GM18868 (cell line): Measurements from ENCODE around the gene HDGFL1.

Experiments used
- ATAC-seq: cut with Tn5 transposase; IDR thresholded peaks from one replicate; pipeline ENCODE4 v1.9.1; 2021; ENCODE audit warnings: mild to moderate bottlenecking, moderate library complexity; ENCODE audit not compliant: unreplicated experiment

HDGFL1 gene

GRCh38 chr6:22569281-22570184 is at the start of gene HDGFL1:
Gene HDGFL1 (plus strand): TSS chr6:22569566. CDS start chr6:22569576, 10 bp downstream.
- no peak for ATAC-seq

- ATAC-seq = no peak
These were observed 48.3 kb upstream of the HDGFL1 start for GRCh38 chr6:22521035-22521434.

- ATAC-seq = no peak
These were observed 42.6 kb upstream of the HDGFL1 start for GRCh38 chr6:22526736-22527135.

GRCh38 chr6:22529866-22530265 is 39.5 kb upstream of the HDGFL1 start:
- no peak for ATAC-seq

- ATAC-seq = no peak
These were observed 38.9 kb upstream of the HDGFL1 start for GRCh38 chr6:22530506-22530905.

GRCh38 chr6:22536122-22536521 is 33.2 kb upstream of the HDGFL1 start:
- ATAC-seq = no peak

- no peak for ATAC-seq
These were observed 24.9 kb upstream of the HDGFL1 start for GRCh38 chr6:22544476-22544875.

GRCh38 chr6:22545051-22545450 is 24.3 kb upstream of the HDGFL1 start:
- no peak for ATAC-seq

- no peak for ATAC-seq
These were observed 23.1 kb upstream of the HDGFL1 start for GRCh38 chr6:22546236-22546635.

- ATAC-seq = no peak
These were observed 18.2 kb upstream of the HDGFL1 start for GRCh38 chr6:22550971-22551670.

GRCh38 chr6:22556266-22556665 is 13.1 kb upstream of the HDGFL1 start:
- ATAC-seq = no peak

GRCh38 chr6:22557007-22557406 is 12.4 kb upstream of the HDGFL1 start:
- ATAC-seq = no peak

- ATAC-seq = no peak
These were observed 11.0 kb upstream of the HDGFL1 start for GRCh38 chr6:22558288-22558882.

GRCh38 chr6:22568854-22569253 is 512 bp upstream of the HDGFL1 start:
- no peak for ATAC-seq

GRCh38 chr6:22570185-22570551 is 802 bp downstream of the HDGFL1 start:
- no peak for ATAC-seq

- ATAC-seq = no peak
These were observed 5.8 kb downstream of the HDGFL1 start for GRCh38 chr6:22575190-22575589.

- ATAC-seq = no peak
These were observed 10.1 kb downstream of the HDGFL1 start for GRCh38 chr6:22579439-22579838.

GRCh38 chr6:22580337-22580736 is 11.0 kb downstream of the HDGFL1 start:
- no peak for ATAC-seq

- ATAC-seq = no peak
These were observed 13.2 kb downstream of the HDGFL1 start for GRCh38 chr6:22582417-22583205.

- ATAC-seq = no peak
These were observed 13.9 kb downstream of the HDGFL1 start for GRCh38 chr6:22583230-22583629.

GRCh38 chr6:22583927-22584326 is 14.6 kb downstream of the HDGFL1 start:
- no peak for ATAC-seq
